A673 (cell line): ENCODE results near the gene ELP4. TPM values are rescaled to one million over a fixed set of nuclear protein-coding genes. Genes with fewer than 3 reads are reported as not detected.
"Not testable (repeated sequence)": the region's sequence is repeated elsewhere in the genome, so short reads cannot be mapped to it uniquely, and the experiment has no call there.

Source experiments
- BruUV-seq: library from RNA; stranded (reverse); fragments of 400-500 nt; replicated peaks from 2 replicates; lab custom pipeline; 2021; lab: Mats Ljungman, UMichigan
- CTCF ChIA-PET: fragments of 300-600 bp; sonication (Branson Sonifier 250); formaldehyde crosslinking; loops from one replicate; lab custom pipeline; 2022; ENCODE audit warnings: antibody characterized with exemption; lab: Charles Lee
- POLR2A ChIA-PET: fragments of 300-600 bp; sonication (Branson Sonifier 250); formaldehyde crosslinking; loops from one replicate; lab custom pipeline; 2022; ENCODE audit warnings: antibody characterized with exemption; ENCODE audit not compliant: low non-redundant PET; lab: Charles Lee
- DNase-seq: peaks from one replicate; pipeline ENCODE4 v3.0.0-alpha.2; 2015; ENCODE audit warnings: low spot score
- H3K27ac ChIP-seq: fragments of 200-600 bp; sonication (generic); 2 replicates; pipeline ENCODE4 v1.5.1; 2016; ENCODE audit warnings: mixed run types, low read depth, mild to moderate bottlenecking, mixed read lengths, antibody characterized with exemption, low read length; ENCODE audit not compliant: poor library complexity, severe bottlenecking
- H3K27me3 ChIP-seq: fragments of 200-600 bp; sonication (generic); replicated peaks from 2 replicates; pipeline ENCODE4 v1.6.1; 2017; ENCODE audit warnings: mixed run types, low read depth, mild to moderate bottlenecking, mixed read lengths, antibody characterized with exemption, low read length; ENCODE audit not compliant: insufficient read depth, poor library complexity
- H3K36me3 ChIP-seq: fragments of 200-600 bp; sonication (generic); 2 replicates; pipeline ENCODE4 v1.6.1; 2016; ENCODE audit warnings: mixed run types, mild to moderate bottlenecking, mixed read lengths, antibody characterized with exemption, low read length; ENCODE audit not compliant: insufficient read depth, poor library complexity, severe bottlenecking
- H3K4me1 ChIP-seq: fragments of 200-600 bp; sonication (generic); 2 replicates; pipeline ENCODE4 v1.6.1; 2017; ENCODE audit warnings: mixed run types, mild to moderate bottlenecking, mixed read lengths, antibody characterized with exemption, low read length; ENCODE audit not compliant: insufficient read depth, poor library complexity, severe bottlenecking
- H3K4me3 ChIP-seq: fragments of 200-600 bp; sonication (generic); 2 replicates; pipeline ENCODE4 v1.5.1; 2016; ENCODE audit warnings: low read depth, mixed run types, mild to moderate bottlenecking, mixed read lengths, low read length; ENCODE audit not compliant: poor library complexity, severe bottlenecking
- H3K9me3 ChIP-seq: fragments of 200-600 bp; sonication (generic); 2 replicates; pipeline ENCODE4 v1.6.1; 2016; ENCODE audit warnings: mixed run types, low read depth, mild to moderate bottlenecking, mixed read lengths, antibody characterized with exemption, low read length; ENCODE audit not compliant: poor library complexity, severe bottlenecking
- EZH2 ChIP-seq: fragments of 200-600 bp; sonication (generic); IDR thresholded peaks from 2 replicates; pipeline ENCODE4 v1.6.1; 2017; ENCODE audit warnings: borderline replicate concordance, low read depth, mild to moderate bottlenecking, mixed read lengths, antibody characterized with exemption, low read length; ENCODE audit not compliant: poor library complexity, severe bottlenecking
- intact Hi-C: fragments of 100-400 bp; cut with micrococcal nuclease; formaldehyde crosslinking; loops from one replicate; pipeline ENCODE4 v1.10.0; 2022; ENCODE audit not compliant: unreplicated experiment
- total RNA-seq: library from RNA; stranded (reverse); gene quantifications from 2 replicates; pipeline ENCODE4 v1.2.3, GENCODE V29; 2021
- TF ChIP-seq, protein P1 (sequence below): fragments of 300-800, 200-600 bp; sonication (generic); conservative IDR thresholded peaks from 2 replicates; pipeline ENCODE4 v1.5.1; 2017; ENCODE audit warnings: low read depth, mild to moderate bottlenecking, antibody characterized with exemption, low read length, moderate library complexity, mixed read lengths

Gene ELP4
- total RNA-seq, 1 experiment from 2014 or later = 49.4 TPM

DNA sequence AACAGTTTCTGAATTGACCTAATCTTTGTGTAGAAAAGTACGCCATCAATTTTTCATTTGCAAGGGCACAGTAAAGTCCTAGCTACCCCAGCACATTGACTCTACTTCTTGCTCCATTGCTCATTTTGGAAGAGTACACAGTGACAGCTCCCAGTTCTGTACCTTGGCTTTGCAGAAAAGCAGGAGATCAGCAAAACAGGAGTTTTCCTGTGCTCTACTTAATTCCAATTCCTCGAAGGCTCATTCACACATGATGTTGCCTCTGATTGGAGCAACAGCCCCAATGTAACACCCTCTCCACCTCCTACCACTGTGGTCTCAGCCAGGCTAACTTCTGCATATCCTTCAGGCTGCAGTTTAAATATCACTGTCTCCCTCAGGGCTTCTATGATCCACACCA is 182.9 kb downstream of the ELP4 start:
- DNase-seq = no peak
- H3K36me3 ChIP-seq = no peaks in the 10 kb centered on the region
- H3K4me1 ChIP-seq = no peaks in the 10 kb centered on the region
- intact Hi-C loops = no loop called here
- H3K27ac ChIP-seq = no peak overlapping the region
- BruUV-seq = no TSS peak
- ChIA-PET POLR2A (no interaction called here), CTCF (no interaction called here)
- H3K27me3 ChIP-seq = no peaks in the 10 kb centered on the region
- H3K9me3 ChIP-seq = no peaks in the 10 kb centered on the region
- TF ChIP-seq EZH2 = no peak
- TF ChIP-seq, protein P1, sequence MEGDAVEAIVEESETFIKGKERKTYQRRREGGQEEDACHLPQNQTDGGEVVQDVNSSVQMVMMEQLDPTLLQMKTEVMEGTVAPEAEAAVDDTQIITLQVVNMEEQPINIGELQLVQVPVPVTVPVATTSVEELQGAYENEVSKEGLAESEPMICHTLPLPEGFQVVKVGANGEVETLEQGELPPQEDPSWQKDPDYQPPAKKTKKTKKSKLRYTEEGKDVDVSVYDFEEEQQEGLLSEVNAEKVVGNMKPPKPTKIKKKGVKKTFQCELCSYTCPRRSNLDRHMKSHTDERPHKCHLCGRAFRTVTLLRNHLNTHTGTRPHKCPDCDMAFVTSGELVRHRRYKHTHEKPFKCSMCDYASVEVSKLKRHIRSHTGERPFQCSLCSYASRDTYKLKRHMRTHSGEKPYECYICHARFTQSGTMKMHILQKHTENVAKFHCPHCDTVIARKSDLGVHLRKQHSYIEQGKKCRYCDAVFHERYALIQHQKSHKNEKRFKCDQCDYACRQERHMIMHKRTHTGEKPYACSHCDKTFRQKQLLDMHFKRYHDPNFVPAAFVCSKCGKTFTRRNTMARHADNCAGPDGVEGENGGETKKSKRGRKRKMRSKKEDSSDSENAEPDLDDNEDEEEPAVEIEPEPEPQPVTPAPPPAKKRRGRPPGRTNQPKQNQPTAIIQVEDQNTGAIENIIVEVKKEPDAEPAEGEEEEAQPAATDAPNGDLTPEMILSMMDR = no peak
- H3K4me3 ChIP-seq = no peak overlapping the region

DNA sequence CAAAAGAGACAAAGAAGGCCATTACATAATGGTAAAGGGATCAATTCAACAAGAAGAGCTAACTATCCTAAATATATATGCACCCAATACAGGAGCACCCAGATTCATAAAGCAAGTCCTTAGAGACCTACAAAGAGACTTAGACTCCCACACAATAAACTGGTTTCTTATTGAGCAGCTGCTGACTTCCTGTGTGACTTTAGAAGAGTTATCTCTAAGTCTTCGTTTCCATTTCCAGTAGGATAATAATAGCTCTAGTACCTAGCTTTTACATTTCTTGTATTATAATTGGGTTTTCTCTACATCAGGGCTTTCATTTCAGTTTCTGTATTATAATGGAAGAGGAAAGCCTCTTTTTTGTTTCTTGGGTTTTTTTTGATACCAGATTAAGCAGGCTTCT is 187.5 kb downstream of the ELP4 start:
- not testable (repeated sequence) for BruUV-seq

DNA sequence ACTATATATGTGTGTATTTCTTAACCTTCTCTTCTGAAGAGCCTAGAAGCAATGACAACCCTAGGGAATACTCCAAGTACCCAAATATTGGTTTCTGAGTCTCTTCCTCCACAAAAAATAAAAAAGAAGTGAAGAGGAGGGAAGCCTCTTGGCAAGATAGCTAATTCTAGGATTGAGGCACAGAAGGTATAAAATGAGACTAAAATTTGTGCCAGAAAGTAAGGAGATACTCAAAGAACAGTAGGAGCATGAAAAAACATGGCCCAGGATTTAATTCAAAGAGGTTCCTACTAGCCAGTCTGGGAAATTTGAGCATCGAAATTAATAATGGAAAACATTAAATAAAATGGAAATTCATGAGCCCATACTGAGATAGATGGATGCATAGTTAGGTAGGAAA is 189.5 kb downstream of the ELP4 start:
- BruUV-seq = no TSS peak
- no peak for DNase-seq
- Histone ChIP-seq H3K36me3 (no peaks in the 10 kb centered on the region), H3K4me1 (no peaks in the 10 kb centered on the region), H3K4me3 (no peak overlapping the region), H3K27me3 (no peaks in the 10 kb centered on the region), H3K27ac (no peak overlapping the region), H3K9me3 (no peaks in the 10 kb centered on the region)
- no peak for TF ChIP-seq EZH2
- TF ChIP-seq, protein P1 = no peak
- ChIA-PET CTCF (no interaction called here), POLR2A (no interaction called here)
- intact Hi-C loops = no loop called here

More for the DNA sequence above, 187.5 kb downstream of the ELP4 start:
- intact Hi-C loops, H3K9me3 ChIP-seq, H3K27me3 ChIP-seq, CTCF ChIA-PET, H3K4me1 ChIP-seq, H3K4me3 ChIP-seq, H3K36me3 ChIP-seq, DNase-seq, H3K27ac ChIP-seq, POLR2A ChIA-PET: not testable (repeated sequence)

DNA sequence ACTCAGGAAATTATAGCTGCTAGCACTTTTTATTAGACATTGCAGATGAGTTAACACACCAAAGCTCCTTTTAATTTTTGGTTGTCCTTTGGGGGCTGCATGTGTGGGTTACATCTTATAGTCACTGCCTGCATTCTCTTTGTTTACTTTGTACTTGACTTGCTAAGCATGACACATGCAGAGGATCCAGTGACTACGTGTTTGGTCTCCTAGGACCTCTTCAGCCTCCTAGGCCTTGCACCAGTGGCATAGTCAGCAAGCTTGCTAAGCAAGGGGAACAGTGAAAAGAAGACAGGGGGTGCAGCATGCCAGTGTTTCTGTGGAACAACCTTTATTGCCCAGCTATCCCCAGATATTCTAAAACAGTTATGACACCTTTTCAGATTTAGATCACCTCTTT is 193.4 kb downstream of the ELP4 start:
- ChIA-PET CTCF (no interaction called here), POLR2A (interaction anchor here (0.7 kb wide), 1 partner anchor 947 kb away, joined by 3 read pairs; no protein-coding TSS in a partner anchor)
- Histone ChIP-seq H3K4me1 (no peaks in the 10 kb centered on the region), H3K27ac (no peak overlapping the region), H3K36me3 (no peaks in the 10 kb centered on the region), H3K27me3 (no peaks in the 10 kb centered on the region), H3K9me3 (no peaks in the 10 kb centered on the region), H3K4me3 (no peak overlapping the region)
- no TSS peak for BruUV-seq
- intact Hi-C loops = no loop called here
- TF ChIP-seq, protein P1 = no peak
- no peak for TF ChIP-seq EZH2
- no peak for DNase-seq
